Gastrocnemius medialis (tissue), 4 donors: ENCODE measurements around the gene SWT1.

ENCODE experiments used
- POLR2A ChIP-seq, 2 donors: fragments of 450-650 bp; IDR thresholded peaks; one replicate each; pipeline ENCODE4 v1.6.1; 2017; ENCODE audit warnings: antibody characterized with exemption in 2 of 2, mild to moderate bottlenecking in 2 of 2, moderate library complexity in 2 of 2
- TF ChIP-seq, protein P1 (sequence below), 5 experiments: fragments of 450-650 bp in 3 of 5; fragments of 200-600 bp in 2 of 5; sonication (generic) in 2 of 5; IDR thresholded peaks in 4 of 5; conservative IDR thresholded peaks in 1 of 5; 1 replicate in 4 of 5; 2 replicates in 1 of 5; pipeline ENCODE4 v1.5.1; 2016 to 2019; ENCODE audit warnings: antibody characterized with exemption in 5 of 5, mild to moderate bottlenecking in 3 of 5, moderate library complexity in 3 of 5

GRCh38 chr1:185227161-185227560 is 70.2 kb downstream of the SWT1 start:
- TF ChIP-seq, protein P1, sequence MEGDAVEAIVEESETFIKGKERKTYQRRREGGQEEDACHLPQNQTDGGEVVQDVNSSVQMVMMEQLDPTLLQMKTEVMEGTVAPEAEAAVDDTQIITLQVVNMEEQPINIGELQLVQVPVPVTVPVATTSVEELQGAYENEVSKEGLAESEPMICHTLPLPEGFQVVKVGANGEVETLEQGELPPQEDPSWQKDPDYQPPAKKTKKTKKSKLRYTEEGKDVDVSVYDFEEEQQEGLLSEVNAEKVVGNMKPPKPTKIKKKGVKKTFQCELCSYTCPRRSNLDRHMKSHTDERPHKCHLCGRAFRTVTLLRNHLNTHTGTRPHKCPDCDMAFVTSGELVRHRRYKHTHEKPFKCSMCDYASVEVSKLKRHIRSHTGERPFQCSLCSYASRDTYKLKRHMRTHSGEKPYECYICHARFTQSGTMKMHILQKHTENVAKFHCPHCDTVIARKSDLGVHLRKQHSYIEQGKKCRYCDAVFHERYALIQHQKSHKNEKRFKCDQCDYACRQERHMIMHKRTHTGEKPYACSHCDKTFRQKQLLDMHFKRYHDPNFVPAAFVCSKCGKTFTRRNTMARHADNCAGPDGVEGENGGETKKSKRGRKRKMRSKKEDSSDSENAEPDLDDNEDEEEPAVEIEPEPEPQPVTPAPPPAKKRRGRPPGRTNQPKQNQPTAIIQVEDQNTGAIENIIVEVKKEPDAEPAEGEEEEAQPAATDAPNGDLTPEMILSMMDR (IDR thresholded peaks at IDR 0.05 in 4 of 5, conservative IDR thresholded peaks at IDR 0.05 in 1 of 5): no peak
- TF ChIP-seq POLR2A (IDR thresholded peaks at IDR 0.05): no peak
